ENCODE measurements around the gene OSBPL8.

DNA sequence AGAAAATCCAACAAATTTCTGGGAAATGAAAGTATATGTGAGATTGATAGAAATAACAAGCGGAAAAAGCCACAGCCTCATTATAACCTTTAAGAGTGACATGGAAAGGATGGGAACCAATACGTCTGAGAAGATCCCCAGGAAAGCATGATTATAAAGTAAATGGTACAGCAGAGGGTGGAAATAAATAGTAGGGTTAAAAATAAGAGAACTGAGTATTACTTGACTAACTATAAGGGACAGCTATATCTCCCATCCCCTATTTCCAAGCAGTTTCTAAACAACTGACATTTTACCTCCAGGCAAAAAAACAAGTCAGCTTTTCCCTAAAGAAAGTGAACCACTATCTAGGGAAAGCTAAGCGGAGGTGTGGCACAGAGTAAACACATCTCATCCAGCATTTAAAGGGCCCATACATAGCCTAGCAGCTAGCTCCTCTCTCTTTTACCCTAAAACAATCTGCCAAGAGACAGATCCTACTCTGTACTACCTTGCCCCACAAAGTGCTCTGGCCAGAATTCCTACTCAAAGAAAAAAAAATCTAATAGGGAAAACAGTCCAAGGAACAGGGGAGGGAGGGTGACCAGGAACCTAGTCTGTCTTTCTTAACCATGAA, 11.2 kb downstream of the OSBPL8 start:
- TF ChIP-seq EZH2 (IDR thresholded peaks at IDR 0.05; ENCODE audit: borderline replicate concordance, low read length) = no peak
- TF ChIP-seq, protein P1, sequence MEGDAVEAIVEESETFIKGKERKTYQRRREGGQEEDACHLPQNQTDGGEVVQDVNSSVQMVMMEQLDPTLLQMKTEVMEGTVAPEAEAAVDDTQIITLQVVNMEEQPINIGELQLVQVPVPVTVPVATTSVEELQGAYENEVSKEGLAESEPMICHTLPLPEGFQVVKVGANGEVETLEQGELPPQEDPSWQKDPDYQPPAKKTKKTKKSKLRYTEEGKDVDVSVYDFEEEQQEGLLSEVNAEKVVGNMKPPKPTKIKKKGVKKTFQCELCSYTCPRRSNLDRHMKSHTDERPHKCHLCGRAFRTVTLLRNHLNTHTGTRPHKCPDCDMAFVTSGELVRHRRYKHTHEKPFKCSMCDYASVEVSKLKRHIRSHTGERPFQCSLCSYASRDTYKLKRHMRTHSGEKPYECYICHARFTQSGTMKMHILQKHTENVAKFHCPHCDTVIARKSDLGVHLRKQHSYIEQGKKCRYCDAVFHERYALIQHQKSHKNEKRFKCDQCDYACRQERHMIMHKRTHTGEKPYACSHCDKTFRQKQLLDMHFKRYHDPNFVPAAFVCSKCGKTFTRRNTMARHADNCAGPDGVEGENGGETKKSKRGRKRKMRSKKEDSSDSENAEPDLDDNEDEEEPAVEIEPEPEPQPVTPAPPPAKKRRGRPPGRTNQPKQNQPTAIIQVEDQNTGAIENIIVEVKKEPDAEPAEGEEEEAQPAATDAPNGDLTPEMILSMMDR (IDR thresholded peaks at IDR 0.05; ENCODE audit: low read length) = no peak
